ENCODE data around the gene RANGRF.

RANGRF gene

GRCh38 chr17:8314797-8315763 is 26.6 kb downstream of the RANGRF start:
- DNase-seq, result no peak

- DNase-seq, result no peak
Observed at GRCh38 chr17:8315764-8316217, 27.3 kb downstream of the RANGRF start.

- DNase-seq, result no peak
Observed at GRCh38 chr17:8318010-8318935, 29.8 kb downstream of the RANGRF start.

GRCh38 chr17:8320262-8320661 is 31.8 kb downstream of the RANGRF start:
- DNase-seq, result no peak

GRCh38 chr17:8320990-8321389 is 32.5 kb downstream of the RANGRF start:
- peak in 1 of 2 experiments; percentile 26 for DNase-seq

- DNase-seq, result no peak
Observed at GRCh38 chr17:8322061-8322460, 33.6 kb downstream of the RANGRF start.

GRCh38 chr17:8324132-8324531 is 35.7 kb downstream of the RANGRF start:
- DNase-seq, result no peak

GRCh38 chr17:8324923-8325322 is 36.5 kb downstream of the RANGRF start:
- DNase-seq, result no peak

GRCh38 chr17:8326511-8327302 is 38.2 kb downstream of the RANGRF start:
- no peak for DNase-seq

GRCh38 chr17:8327303-8327649 is 38.8 kb downstream of the RANGRF start:
- no peak for DNase-seq

- DNase-seq, result no peak
Observed at GRCh38 chr17:8332128-8332527, 43.7 kb downstream of the RANGRF start.

GRCh38 chr17:8332688-8333087 is 44.2 kb downstream of the RANGRF start:
- no peak for DNase-seq

GRCh38 chr17:8333281-8333680 is 44.8 kb downstream of the RANGRF start:
- no peak for DNase-seq

- DNase-seq, result no peak
Observed at GRCh38 chr17:8337802-8338752, 49.6 kb downstream of the RANGRF start.

GRCh38 chr17:8338753-8339140 is 50.3 kb downstream of the RANGRF start:
- no peak for DNase-seq

- no peak for DNase-seq
Observed at GRCh38 chr17:8339540-8339939, 51.1 kb downstream of the RANGRF start, which contains the start of gene ODF4. ODF4 (plus strand) TSS chr17:8339840; CDS start chr17:8340052, 212 bp downstream.
